ENCODE data around the gene MINAR1. TPM values are rescaled to one million over a fixed set of nuclear protein-coding genes. Genes with fewer than 3 reads are reported as not detected.

MINAR1 gene
- total RNA-seq, 2 donors from 2014 or later = 0.95 to 1.3 TPM

DNA sequence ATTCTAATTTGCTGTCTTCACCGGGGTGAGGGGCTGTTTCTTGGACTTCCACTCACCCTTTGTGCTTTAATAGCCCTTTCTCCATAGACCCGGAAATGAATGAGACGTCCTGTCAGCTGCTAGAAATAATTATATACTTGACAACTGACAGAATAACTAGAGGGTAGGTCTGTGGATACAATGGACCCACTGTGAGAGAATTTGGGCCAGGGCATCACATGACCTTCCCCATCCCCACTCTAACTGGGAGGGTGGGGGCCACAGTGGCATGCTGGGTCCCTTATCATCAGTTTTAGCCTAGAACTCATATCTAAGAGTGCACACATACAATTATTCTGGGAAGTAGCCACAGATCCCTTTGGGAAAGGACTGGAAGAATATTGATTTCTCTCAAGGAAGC, 25.9 kb upstream of the MINAR1 start:
- DNase-seq (ENCODE audit: low spot score) (no peak), ATAC-seq (ENCODE audit: insufficient number of reproducible peaks, low FRiP score, low read depth) (no peak)
- TF ChIP-seq, protein P1, sequence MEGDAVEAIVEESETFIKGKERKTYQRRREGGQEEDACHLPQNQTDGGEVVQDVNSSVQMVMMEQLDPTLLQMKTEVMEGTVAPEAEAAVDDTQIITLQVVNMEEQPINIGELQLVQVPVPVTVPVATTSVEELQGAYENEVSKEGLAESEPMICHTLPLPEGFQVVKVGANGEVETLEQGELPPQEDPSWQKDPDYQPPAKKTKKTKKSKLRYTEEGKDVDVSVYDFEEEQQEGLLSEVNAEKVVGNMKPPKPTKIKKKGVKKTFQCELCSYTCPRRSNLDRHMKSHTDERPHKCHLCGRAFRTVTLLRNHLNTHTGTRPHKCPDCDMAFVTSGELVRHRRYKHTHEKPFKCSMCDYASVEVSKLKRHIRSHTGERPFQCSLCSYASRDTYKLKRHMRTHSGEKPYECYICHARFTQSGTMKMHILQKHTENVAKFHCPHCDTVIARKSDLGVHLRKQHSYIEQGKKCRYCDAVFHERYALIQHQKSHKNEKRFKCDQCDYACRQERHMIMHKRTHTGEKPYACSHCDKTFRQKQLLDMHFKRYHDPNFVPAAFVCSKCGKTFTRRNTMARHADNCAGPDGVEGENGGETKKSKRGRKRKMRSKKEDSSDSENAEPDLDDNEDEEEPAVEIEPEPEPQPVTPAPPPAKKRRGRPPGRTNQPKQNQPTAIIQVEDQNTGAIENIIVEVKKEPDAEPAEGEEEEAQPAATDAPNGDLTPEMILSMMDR (IDR thresholded peaks at IDR 0.05) = no peak
- Histone ChIP-seq H3K27me3 (replicated peaks; ENCODE audit: insufficient read depth) (no peaks in the 10 kb centered on the region), H3K27ac (no peak overlapping the region), H3K4me3 (no peak overlapping the region), H3K36me3 (no peaks in the 10 kb centered on the region), H3K4me1 (ENCODE audit: control insufficient read depth in 1 of 2, low read depth in 2 of 2) (no peaks in the 10 kb centered on the region), H3K9me3 (no peaks in the 10 kb centered on the region)

DNA sequence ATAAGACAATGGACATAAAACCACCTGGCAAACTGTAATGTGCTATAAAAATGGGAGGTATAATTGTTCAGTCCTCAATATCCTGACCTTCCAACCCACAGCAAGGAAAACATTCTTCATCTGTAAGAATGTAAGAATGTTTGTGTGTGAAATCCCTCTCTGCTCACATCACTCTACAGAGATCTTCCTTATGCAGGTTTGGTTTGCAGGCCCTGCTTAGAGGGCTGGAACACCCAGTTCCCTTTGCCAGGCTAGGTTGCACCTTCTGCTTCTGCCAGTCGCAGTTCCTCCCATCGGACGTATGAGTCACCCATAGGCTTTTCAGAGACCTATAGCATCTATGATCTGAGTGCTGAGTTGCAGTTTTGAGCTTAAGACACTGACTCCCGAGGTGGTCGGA, 24.1 kb upstream of the MINAR1 start:
- TF ChIP-seq, protein P1 (IDR thresholded peaks at IDR 0.05) = no peak
- H3K4me1 ChIP-seq (ENCODE audit: control insufficient read depth in 1 of 2, low read depth in 2 of 2) = no peaks in the 10 kb centered on the region
- H3K27ac ChIP-seq = no peak overlapping the region
- H3K36me3 ChIP-seq = no peaks in the 10 kb centered on the region
- no peak for ATAC-seq (ENCODE audit: insufficient number of reproducible peaks, low FRiP score, low read depth)
- no peak overlapping the region for H3K4me3 ChIP-seq
- DNase-seq (ENCODE audit: low spot score) = no peak
- no peaks in the 10 kb centered on the region for H3K9me3 ChIP-seq
- H3K27me3 ChIP-seq (replicated peaks; ENCODE audit: insufficient read depth) = no peaks in the 10 kb centered on the region

DNA sequence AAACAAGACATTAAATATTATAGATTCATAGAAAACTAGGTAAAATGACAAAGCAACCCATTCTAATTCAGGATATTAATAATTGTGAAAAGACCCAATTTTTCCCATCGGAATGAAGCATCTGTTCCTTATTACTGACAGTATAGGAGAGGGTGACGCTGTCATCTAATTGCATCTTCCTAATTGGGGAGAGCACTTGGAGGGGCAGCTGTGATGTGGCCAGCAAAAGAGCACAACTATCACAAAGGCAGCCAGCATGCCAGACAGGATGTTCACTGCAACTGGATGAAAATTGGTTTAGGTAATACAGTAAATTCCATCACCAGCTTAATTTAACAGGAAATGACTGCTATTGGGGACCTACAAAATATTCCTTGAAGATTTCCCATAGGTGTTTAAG, 21.9 kb upstream of the MINAR1 start:
- Histone ChIP-seq H3K36me3 (no peaks in the 10 kb centered on the region), H3K4me3 (no peak overlapping the region), H3K4me1 (ENCODE audit: control insufficient read depth in 1 of 2, low read depth in 2 of 2) (no peaks in the 10 kb centered on the region), H3K27ac (no peak overlapping the region), H3K27me3 (replicated peaks; ENCODE audit: insufficient read depth) (no peaks in the 10 kb centered on the region), H3K9me3 (no peaks in the 10 kb centered on the region)
- ATAC-seq (ENCODE audit: insufficient number of reproducible peaks, low FRiP score, low read depth) (no peak), DNase-seq (ENCODE audit: low spot score) (no peak)
- TF ChIP-seq, protein P1 (IDR thresholded peaks at IDR 0.05) = no peak

DNA sequence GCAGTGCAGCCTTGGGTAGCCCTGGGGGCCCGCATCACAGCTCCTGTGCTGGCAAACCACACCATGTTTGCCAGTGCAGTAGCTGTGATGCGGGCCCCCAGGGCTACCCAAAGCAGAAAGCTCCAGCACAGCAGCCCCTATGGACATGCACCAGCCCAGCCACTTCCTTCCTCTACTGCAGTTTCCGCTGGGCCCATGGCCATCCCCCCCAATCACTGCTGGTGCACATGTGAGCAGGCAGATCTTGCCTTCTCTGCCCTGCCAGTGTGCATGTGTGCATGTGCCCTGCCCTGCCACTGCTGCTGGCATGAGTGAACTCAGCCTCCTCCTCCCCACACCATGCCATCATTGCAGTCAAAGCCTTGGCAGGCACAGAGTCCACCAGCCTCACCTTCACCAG, 20.1 kb upstream of the MINAR1 start:
- TF ChIP-seq, protein P1 (IDR thresholded peaks at IDR 0.05) = no peak
- ATAC-seq (ENCODE audit: insufficient number of reproducible peaks, low FRiP score, low read depth) (no peak), DNase-seq (ENCODE audit: low spot score) (no peak)
- no peaks in the 10 kb centered on the region for H3K9me3 ChIP-seq
- H3K27ac ChIP-seq = no peak overlapping the region
- no peaks in the 10 kb centered on the region for H3K36me3 ChIP-seq
- no peak overlapping the region for H3K4me3 ChIP-seq
- no peaks in the 10 kb centered on the region for H3K27me3 ChIP-seq (replicated peaks; ENCODE audit: insufficient read depth)
- no peaks in the 10 kb centered on the region for H3K4me1 ChIP-seq (ENCODE audit: control insufficient read depth in 1 of 2, low read depth in 2 of 2)

DNA sequence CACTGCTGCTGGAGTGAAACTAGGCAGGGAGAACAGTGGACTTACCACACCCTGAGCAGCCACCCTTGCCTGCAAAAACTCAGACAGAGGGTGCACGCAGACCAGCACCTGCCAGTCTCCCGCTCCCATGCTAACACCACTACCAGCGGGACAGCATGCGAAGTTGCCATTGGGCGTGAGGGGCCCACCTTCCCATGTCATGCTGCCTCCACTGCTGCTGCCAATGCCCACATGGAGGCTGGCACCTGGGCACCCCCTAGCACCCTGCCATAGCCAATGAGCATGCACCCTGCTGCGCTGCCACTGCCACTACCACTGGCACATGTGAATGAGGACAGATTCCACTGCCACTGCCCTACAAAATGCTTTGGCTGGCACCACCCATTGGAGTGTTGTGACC, 19.7 kb upstream of the MINAR1 start:
- Histone ChIP-seq H3K27me3 (replicated peaks; ENCODE audit: insufficient read depth) (no peaks in the 10 kb centered on the region), H3K27ac (no peak overlapping the region), H3K9me3 (no peaks in the 10 kb centered on the region), H3K36me3 (no peaks in the 10 kb centered on the region), H3K4me3 (no peak overlapping the region), H3K4me1 (ENCODE audit: control insufficient read depth in 1 of 2, low read depth in 2 of 2) (no peaks in the 10 kb centered on the region)
- no peak for DNase-seq (ENCODE audit: low spot score)
- TF ChIP-seq, protein P1 (IDR thresholded peaks at IDR 0.05) = no peak
- ATAC-seq (ENCODE audit: insufficient number of reproducible peaks, low FRiP score, low read depth) = no peak

All from thoracic aorta (tissue), 2 donors.